GM15510 (cell line): ENCODE measurements around the gene NOP53.
"Not testable (repeated sequence)": the region's sequence is repeated elsewhere in the genome, so short reads cannot be mapped to it uniquely, and the experiment has no call there.

ENCODE experiments used
- POLR2A ChIP-seq: IDR thresholded peaks from 3 replicates; pipeline ENCODE4 v1.6.1; 2011; ENCODE audit warnings: borderline replicate concordance; ENCODE audit not compliant: insufficient read length; ENCODE audit errors: extremely low read depth

The NOP53 gene

GRCh38 chr19:47778954-47779351, 33.6 kb downstream of the NOP53 start:
- no peak for TF ChIP-seq POLR2A

GRCh38 chr19:47779524-47780214, 34.3 kb downstream of the NOP53 start:
- no peak for TF ChIP-seq POLR2A

- no peak for TF ChIP-seq POLR2A
These were observed 34.8 kb downstream of the NOP53 start for GRCh38 chr19:47780215-47780551.

- TF ChIP-seq POLR2A = no peak
These were observed 36.4 kb downstream of the NOP53 start for GRCh38 chr19:47781590-47782262.

- no peak for TF ChIP-seq POLR2A
These were observed 41.2 kb downstream of the NOP53 start for GRCh38 chr19:47786566-47786965.

- TF ChIP-seq POLR2A = no peak
These were observed 45.1 kb downstream of the NOP53 start for GRCh38 chr19:47790398-47790814.

GRCh38 chr19:47792616-47793015, 47.3 kb downstream of the NOP53 start:
- no peak for TF ChIP-seq POLR2A

- no peak for TF ChIP-seq POLR2A
These were observed 49.2 kb downstream of the NOP53 start for GRCh38 chr19:47794526-47794925.

- no peak for TF ChIP-seq POLR2A
These were observed 51.4 kb downstream of the NOP53 start for GRCh38 chr19:47796785-47797184.

GRCh38 chr19:47797996-47798903, 52.9 kb downstream of the NOP53 start:
- TF ChIP-seq POLR2A = no peak

GRCh38 chr19:47798904-47799266, 53.5 kb downstream of the NOP53 start:
- no peak for TF ChIP-seq POLR2A

GRCh38 chr19:47801270-47801669, 55.9 kb downstream of the NOP53 start:
- no peak for TF ChIP-seq POLR2A

GRCh38 chr19:47802521-47803043, 57.2 kb downstream of the NOP53 start:
- no peak for TF ChIP-seq POLR2A

- not testable (repeated sequence) for TF ChIP-seq POLR2A
These were observed 59.1 kb downstream of the NOP53 start, which contains the start of gene TPRX1 for GRCh38 chr19:47804451-47804850. TPRX1 (minus strand) TSS chr19:47804551; CDS start chr19:47804539, 12 bp downstream.

- TF ChIP-seq POLR2A = no peak
These were observed 60.0 kb downstream of the NOP53 start for GRCh38 chr19:47805313-47805712.
